Lower leg skin (tissue), 3 donors: Measurements from ENCODE around the gene SLC66A3.

ENCODE experiments used
- CTCF ChIP-seq, 3 donors: fragments of 450-650 bp; IDR thresholded peaks; one replicate each; pipeline ENCODE4 v1.5.1; 2016; ENCODE audit warnings: antibody characterized with exemption in 3 of 3, mild to moderate bottlenecking in 3 of 3, moderate library complexity in 2 of 3
- POLR2A ChIP-seq, 2 donors: fragments of 450-650 bp; IDR thresholded peaks; one replicate each; pipeline ENCODE4 v1.6.1; 2016 to 2017; ENCODE audit warnings: antibody characterized with exemption in 2 of 2, mild to moderate bottlenecking in 1 of 2, moderate library complexity in 1 of 2

- TF ChIP-seq POLR2A (IDR thresholded peaks at IDR 0.05): no peak
- no peak for TF ChIP-seq CTCF (IDR thresholded peaks at IDR 0.05)
These were observed 14.1 kb downstream of the SLC66A3 start for GRCh38 chr2:11169333-11169732.
